A549 (cell line): ENCODE measurements around the gene TRMT2A. TPM values are rescaled to one million over a fixed set of nuclear protein-coding genes. Genes with fewer than 3 reads are reported as not detected.

Experiments
- ATAC-seq, 2 experiments: fragments of 200-7000 bp in 1 of 2; fragments of >200 bp in 1 of 2; cut with Nextera tagmentation in 1 of 2; cut with Tn5 transposase in 1 of 2; 3 replicates each; pipeline versions ENCODE4 v1.8.0 to v1.9.1; 2018 to 2020; ENCODE audit warnings: mild to moderate bottlenecking in 1 of 2, moderate library complexity in 1 of 2
- CTCF ChIA-PET: fragments of 300-600 bp; sonication (Branson Sonifier 250); formaldehyde crosslinking; extraction: SDS; loops from one replicate; lab custom pipeline; 2021; ENCODE audit warnings: antibody characterized with exemption, inconsistent platforms; lab: Yijun Ruan, JAX
- POLR2A ChIA-PET: fragments of 350-600 bp; formaldehyde crosslinking; extraction: SDS; loops from one replicate; lab custom pipeline; 2021; ENCODE audit warnings: antibody characterized with exemption, inconsistent platforms; lab: Yijun Ruan, JAX
- DNase-seq, 2 experiments: peaks; one replicate each; pipeline versions ENCODE4 v3.0.0 to v3.0.0-alpha.2; 2011 to 2016; ENCODE audit warnings: low read depth in 1 of 2, low spot score in 1 of 2
- FAIRE-seq: peaks from 2 replicates; lab custom pipeline; 2011; peaks lifted over from hg19 to GRCh38; lab: Jason Lieb, UNC
- H3K27ac ChIP-seq, 2 experiments: fragments of >200 bp; sonication (Bioruptor Twin); formaldehyde crosslinking; 3 replicates each; pipeline ENCODE4 v1.5.1; 2016 to 2017
- H3K4me1 ChIP-seq: fragments of >200 bp; sonication (Bioruptor Twin); formaldehyde crosslinking; 3 replicates; pipeline ENCODE4 v1.6.1; 2016
- H3K4me2 ChIP-seq: fragments of >200 bp; sonication (Bioruptor Twin); formaldehyde crosslinking; 3 replicates; pipeline ENCODE4 v1.6.1; 2016
- H3K4me3 ChIP-seq: fragments of >200 bp; sonication (Bioruptor Twin); formaldehyde crosslinking; 3 replicates; pipeline ENCODE4 v1.5.1; 2016
- H3K9me3 ChIP-seq: fragments of >200 bp; sonication (Bioruptor Twin); formaldehyde crosslinking; 3 replicates; pipeline ENCODE4 v1.6.1; 2016
- ATOH8 ChIP-seq: fragments of 250-450 bp; sonication (Bioruptor Pico); IDR thresholded peaks from 2 replicates; pipeline ENCODE4 v1.5.0; 2020; ENCODE audit warnings: low read depth, mild to moderate bottlenecking, moderate library complexity
- BCL3 ChIP-seq: fragments of >200 bp; sonication (Bioruptor Twin); formaldehyde crosslinking; IDR thresholded peaks from 3 replicates; pipeline ENCODE4 v1.6.1; 2016
- CBX8 ChIP-seq: fragments of 200-600 bp; sonication (generic); IDR thresholded peaks from 2 replicates; pipeline ENCODE4 v1.6.1; 2016
- CEBPB ChIP-seq, 2 experiments: fragments of >200 bp in 1 of 2; sonication (Bioruptor Twin) in 1 of 2; formaldehyde crosslinking in 1 of 2; IDR thresholded peaks; 2 replicates each; pipeline ENCODE4 v1.6.1; 2012 to 2016
- CHD2 ChIP-seq: fragments of 150-350 bp; IDR thresholded peaks from 2 replicates; pipeline ENCODE4 v1.6.1; 2014; ENCODE audit warnings: low read length; ENCODE audit not compliant: partially characterized antibody
- EHF ChIP-seq: fragments of 250-450 bp; sonication (Bioruptor Pico); IDR thresholded peaks from 2 replicates; pipeline ENCODE4 v1.5.0; 2020; ENCODE audit warnings: mild to moderate bottlenecking
- EHMT2 ChIP-seq: fragments of 200-600 bp; sonication (generic); IDR thresholded peaks from 2 replicates; pipeline ENCODE4 v1.6.1; 2016; ENCODE audit warnings: antibody characterized with exemption, low read depth, mild to moderate bottlenecking, moderate library complexity
- ELK1 ChIP-seq: fragments of 150-350 bp; IDR thresholded peaks from 2 replicates; pipeline ENCODE4 v1.6.1; 2014; ENCODE audit warnings: low read depth, mild to moderate bottlenecking, low read length
- EP300 ChIP-seq, 2 experiments: fragments of >200 bp; sonication (Bioruptor Twin); formaldehyde crosslinking; IDR thresholded peaks; 2 replicates in 1 of 2; 3 replicates in 1 of 2; pipeline ENCODE4 v1.6.1; 2016 to 2017
- ESRRA ChIP-seq: fragments of 150-350 bp; IDR thresholded peaks from 2 replicates; pipeline ENCODE4 v1.6.1; 2014; ENCODE audit warnings: mild to moderate bottlenecking, low read length, borderline replicate concordance
- FOSB ChIP-seq: fragments of 250-450 bp; sonication (Bioruptor Pico); IDR thresholded peaks from 2 replicates; pipeline ENCODE4 v1.5.0; 2020; ENCODE audit warnings: mild to moderate bottlenecking, moderate library complexity
- FOXS1 ChIP-seq: fragments of 250-450 bp; sonication (Bioruptor Pico); IDR thresholded peaks from 2 replicates; pipeline ENCODE4 v1.5.0; 2020; ENCODE audit warnings: mild to moderate bottlenecking, moderate library complexity
- GATA3 ChIP-seq: IDR thresholded peaks from 2 replicates; pipeline ENCODE4 v1.6.1; 2012; ENCODE audit warnings: borderline replicate concordance
- HES2 ChIP-seq: fragments of >200 bp; sonication (Bioruptor Twin); formaldehyde crosslinking; IDR thresholded peaks from 2 replicates; pipeline ENCODE4 v1.6.1; 2016
- HEYL ChIP-seq: fragments of 250-450 bp; sonication (Bioruptor Pico); IDR thresholded peaks from 2 replicates; pipeline ENCODE4 v1.8.0; 2021; ENCODE audit warnings: mild to moderate bottlenecking, moderate library complexity
- HOXA7 ChIP-seq: fragments of 250-450 bp; sonication (Bioruptor Pico); IDR thresholded peaks from 2 replicates; pipeline ENCODE4 v1.5.0; 2020; ENCODE audit warnings: mild to moderate bottlenecking, moderate library complexity
- HOXB5 ChIP-seq: fragments of 250-450 bp; sonication (Bioruptor Pico); IDR thresholded peaks from 2 replicates; pipeline ENCODE4 v1.5.0; 2020; ENCODE audit warnings: mild to moderate bottlenecking, moderate library complexity
- KDM1A ChIP-seq: fragments of 200-600 bp; sonication (generic); IDR thresholded peaks from 2 replicates; pipeline ENCODE4 v1.6.1; 2016; ENCODE audit warnings: low read depth, mild to moderate bottlenecking
- MAFK ChIP-seq: fragments of 450-650 bp; IDR thresholded peaks from 2 replicates; pipeline ENCODE4 v1.6.1; 2014; ENCODE audit not compliant: partially characterized antibody
- MAZ ChIP-seq: fragments of 150-350 bp; IDR thresholded peaks from 2 replicates; pipeline ENCODE4 v1.6.1; 2014; ENCODE audit warnings: antibody characterized with exemption, low read depth, low read length, borderline replicate concordance
- NFE2L2 ChIP-seq: fragments of 150-350 bp; conservative IDR thresholded peaks from 2 replicates; pipeline ENCODE4 v1.6.1; 2014; ENCODE audit warnings: low read length
- NPAS2 ChIP-seq: fragments of 250-450 bp; sonication (Bioruptor Pico); IDR thresholded peaks from 2 replicates; pipeline ENCODE4 v1.8.0; 2022; ENCODE audit warnings: mild to moderate bottlenecking, moderate library complexity, borderline replicate concordance
- PHF8 ChIP-seq: fragments of 200-600 bp; sonication (generic); IDR thresholded peaks from 2 replicates; pipeline ENCODE4 v1.6.1; 2016; ENCODE audit warnings: low read depth, mild to moderate bottlenecking, antibody characterized with exemption, moderate library complexity, borderline replicate concordance
- RARB ChIP-seq: fragments of 250-450 bp; sonication (Bioruptor Pico); IDR thresholded peaks from 2 replicates; pipeline ENCODE4 v1.8.0; 2021; ENCODE audit warnings: mild to moderate bottlenecking, moderate library complexity
- RFX5 ChIP-seq: fragments of 450-650 bp; IDR thresholded peaks from 2 replicates; pipeline ENCODE4 v1.7.1; 2014; ENCODE audit warnings: antibody characterized with exemption, mild to moderate bottlenecking, moderate library complexity
- TP53 ChIP-seq: fragments of 250-450 bp; sonication (Bioruptor Pico); IDR thresholded peaks from 2 replicates; pipeline ENCODE4 v1.5.0; 2021; ENCODE audit warnings: mild to moderate bottlenecking, moderate library complexity
- USF2 ChIP-seq: fragments of 450-650 bp; IDR thresholded peaks from 2 replicates; pipeline ENCODE4 v1.6.1; 2014; ENCODE audit warnings: antibody characterized with exemption
- ZC3H11A ChIP-seq: fragments of 450-650 bp; IDR thresholded peaks from 2 replicates; pipeline ENCODE4 v1.6.1; 2014; ENCODE audit warnings: antibody characterized with exemption, mild to moderate bottlenecking
- ZNF302 ChIP-seq: fragments of 250-450 bp; sonication (Bioruptor Pico); IDR thresholded peaks from 2 replicates; pipeline ENCODE4 v1.9.0; 2021; ENCODE audit warnings: inconsistent platforms, mild to moderate bottlenecking, moderate library complexity
- WGBS: methylation state at CpG from one replicate; pipeline ENCODE4 v1.1.6; 2017; ENCODE audit errors: missing lambda C conversion rate; 5-methylcytosine and 5-hydroxymethylcytosine counted together
- polyA plus RNA-seq, 4 experiments: library from polyadenylated mRNA; depleted of rRNA in 3 of 4; stranded (reverse); fragments of >200 nt; fragmentation: RNase III in 1 of 4; extraction: RNeasy Plus Mini Kit Qiagen cat#74134 plus additional on column Dnase treatment in 1 of 4; gene quantifications; 2 replicates in 3 of 4; 3 replicates in 1 of 4; pipeline ENCODE4 v1.2.3, GENCODE V29; 2011 to 2017

Gene TRMT2A
- polyA plus RNA-seq, 2 of the 4 experiments (the other 2 are of a cell fraction) = 12.3 to 28.8 TPM

GRCh38 chr22:20130731-20131596 lies 13.9 kb upstream of the TRMT2A start:
- 77% methylated on average over 6 of the region's 70 CpGs for WGBS
- Histone ChIP-seq H3K4me3 (peak overlapping the region; percentile 100), H3K4me1 (peaks cover 7% of the 10 kb centered on the region; the same call in 1 of the 3 replicates), H3K27ac (peak overlapping the region; percentile 97 to 100), H3K9me3 (no peaks in the 10 kb centered on the region), H3K4me2 (peak overlapping the region; percentile 97)
- peak; percentile 55 to 79 for ATAC-seq
- POLR2A ChIA-PET = no interaction called here
- CTCF ChIA-PET = no interaction called here
- DNase-seq = peak in 1 of 2 experiments; percentile 47
- no peak for FAIRE-seq
- no peak for TF ChIP-seq EHMT2
- TF ChIP-seq PHF8 = 0 out of 2 replicates have a peak, but pooled peaks have one; percentile 33

- H3K4me2 ChIP-seq = no peak overlapping the region; the same call in 2 of the 3 replicates
- CTCF ChIA-PET = interaction anchor here (1.1 to 1.3 kb wide), 2 partner anchors 10 to 15 kb away, joined by 3 to 5 read pairs; partner anchors contain the start of gene RANBP1
- peak; percentile 21 to 28; a peak in 4 of 6 replicates for ATAC-seq
- TF ChIP-seq HES2 = no peak
- no peak for TF ChIP-seq ATOH8 (CRISPR knock-in tag)
- no peak for TF ChIP-seq EHF (CRISPR knock-in tag)
- no peak for TF ChIP-seq RARB
- no peak for TF ChIP-seq MAFK
- TF ChIP-seq EP300 (IDR thresholded peaks at IDR 0.05) = no peak
- no peak for TF ChIP-seq FOSB (CRISPR knock-in tag)
- no peak for TF ChIP-seq MAZ
- TF ChIP-seq ELK1 = no peak
- no peak for TF ChIP-seq CEBPB (IDR thresholded peaks at IDR 0.05)
- no peak for TF ChIP-seq HEYL (CRISPR knock-in tag)
- no peak for TF ChIP-seq ZC3H11A
- TF ChIP-seq ESRRA = no peak
- no peak for TF ChIP-seq FOXS1 (CRISPR knock-in tag)
- TF ChIP-seq TP53 (CRISPR knock-in tag) = no peak
- TF ChIP-seq, all 56 proteins: peak for 0
- WGBS = no CpG with 5 or more reads among the region's 3 CpGs
- Histone ChIP-seq H3K4me1 (peaks cover 7% of the 10 kb centered on the region; the same call in 1 of the 3 replicates), H3K9me3 (no peaks in the 10 kb centered on the region), H3K4me3 (no peak overlapping the region), H3K27ac (peak overlapping the region in 1 of 2 experiments; percentile 100; a peak in 1 of 6 replicates)
- FAIRE-seq (no peak), DNase-seq (no peak)
- POLR2A ChIA-PET = no interaction called here
These were observed 13.3 kb upstream of the TRMT2A start for GRCh38 chr22:20130319-20130718.

GRCh38 chr22:20129747-20130014 lies 12.7 kb upstream of the TRMT2A start:
- peaks cover 7% of the 10 kb centered on the region; the same call in 1 of the 3 replicates for H3K4me1 ChIP-seq
- no peaks in the 10 kb centered on the region for H3K9me3 ChIP-seq
- WGBS = 81% methylated on average over 3 of the region's 3 CpGs
- ChIA-PET CTCF (interaction anchor here (0.7 to 1.3 kb wide), 4 partner anchors 8 to 22 kb away, joined by 3 to 5 read pairs (median 4); partner anchors contain the start of gene RANBP1), POLR2A (no interaction called here)
- no peak overlapping the region for H3K4me3 ChIP-seq
- no peak overlapping the region for H3K27ac ChIP-seq
- FAIRE-seq (no peak), DNase-seq (no peak), ATAC-seq (no peak)
- H3K4me2 ChIP-seq = no peak overlapping the region
- TF ChIP-seq EHF (CRISPR knock-in tag) = no peak
- no peak for TF ChIP-seq CBX8
- no peak for TF ChIP-seq KDM1A
- no peak for TF ChIP-seq HOXA7 (CRISPR knock-in tag)
- TF ChIP-seq GATA3 = no peak
- TF ChIP-seq ATOH8 (CRISPR knock-in tag) = no peak
- no peak for TF ChIP-seq ZNF302 (CRISPR knock-in tag)
- TF ChIP-seq USF2 = no peak
- TF ChIP-seq BCL3 = no peak
- no peak for TF ChIP-seq NFE2L2
- TF ChIP-seq RFX5 = no peak
- no peak for TF ChIP-seq PHF8
- no peak for TF ChIP-seq ESRRA
- TF ChIP-seq CHD2 = no peak
- TF ChIP-seq HOXB5 (CRISPR knock-in tag) = no peak
- TF ChIP-seq NPAS2 (CRISPR knock-in tag) = no peak
- TF ChIP-seq FOXS1 (CRISPR knock-in tag) = no peak
